ENCODE results near the gene LTF.

DNA sequence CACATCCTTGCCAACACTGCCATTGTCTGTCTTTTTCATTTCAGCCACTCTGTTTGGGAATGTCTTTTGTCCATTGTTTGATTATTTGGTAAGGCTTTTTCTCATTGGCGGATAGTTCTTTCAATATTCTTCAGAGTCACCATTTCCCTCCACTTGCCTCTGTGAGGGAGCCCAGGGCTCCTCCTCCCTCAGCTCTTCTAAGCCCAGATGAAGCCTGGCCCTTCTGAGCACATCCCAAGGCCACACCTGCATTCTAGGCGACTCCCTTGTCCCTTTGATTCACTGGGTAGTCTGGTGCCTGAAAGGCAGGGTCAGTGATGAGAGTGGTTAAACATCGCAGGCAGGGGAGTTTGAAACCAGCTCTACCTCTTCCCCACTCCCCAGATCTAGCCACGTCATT, 12.4 kb upstream of the LTF start:
- TF ChIP-seq, protein P1, sequence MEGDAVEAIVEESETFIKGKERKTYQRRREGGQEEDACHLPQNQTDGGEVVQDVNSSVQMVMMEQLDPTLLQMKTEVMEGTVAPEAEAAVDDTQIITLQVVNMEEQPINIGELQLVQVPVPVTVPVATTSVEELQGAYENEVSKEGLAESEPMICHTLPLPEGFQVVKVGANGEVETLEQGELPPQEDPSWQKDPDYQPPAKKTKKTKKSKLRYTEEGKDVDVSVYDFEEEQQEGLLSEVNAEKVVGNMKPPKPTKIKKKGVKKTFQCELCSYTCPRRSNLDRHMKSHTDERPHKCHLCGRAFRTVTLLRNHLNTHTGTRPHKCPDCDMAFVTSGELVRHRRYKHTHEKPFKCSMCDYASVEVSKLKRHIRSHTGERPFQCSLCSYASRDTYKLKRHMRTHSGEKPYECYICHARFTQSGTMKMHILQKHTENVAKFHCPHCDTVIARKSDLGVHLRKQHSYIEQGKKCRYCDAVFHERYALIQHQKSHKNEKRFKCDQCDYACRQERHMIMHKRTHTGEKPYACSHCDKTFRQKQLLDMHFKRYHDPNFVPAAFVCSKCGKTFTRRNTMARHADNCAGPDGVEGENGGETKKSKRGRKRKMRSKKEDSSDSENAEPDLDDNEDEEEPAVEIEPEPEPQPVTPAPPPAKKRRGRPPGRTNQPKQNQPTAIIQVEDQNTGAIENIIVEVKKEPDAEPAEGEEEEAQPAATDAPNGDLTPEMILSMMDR (IDR thresholded peaks at IDR 0.05) = no peak
- no peak for TF ChIP-seq POLR2A (IDR thresholded peaks at IDR 0.05)

Measured in testis (tissue), 2 donors.